Astrocyte of the spinal cord (primary cell): ENCODE measurements around the gene LCP2.

ENCODE experiments used
- DNase-seq: peaks from one replicate; pipeline ENCODE4 v3.0.0; 2011; ENCODE audit warnings: low read depth, low spot score
- H3K4me3 ChIP-seq: 2 replicates; pipeline ENCODE4 v1.5.1; 2011; ENCODE audit warnings: low read depth, mild to moderate bottlenecking, low read length, moderate library complexity
- CTCF ChIP-seq: IDR thresholded peaks from 2 replicates; pipeline ENCODE4 v1.5.1; 2012; ENCODE audit warnings: low read depth, mild to moderate bottlenecking, low read length, inconsistent platforms
- in situ Hi-C: cut with HindIII; loops from 2 replicates; pipeline ENCODE4 v1.10.0; 2017; ENCODE audit warnings: low sequenced_read_pairs

Gene LCP2

GRCh38 chr5:170204202-170204601 lies 93.4 kb downstream of the LCP2 start:
- no peak for DNase-seq
- no peak overlapping the region for H3K4me3 ChIP-seq
- TF ChIP-seq CTCF = no peak
- in situ Hi-C loops = no loop called here

GRCh38 chr5:170202117-170202516 lies 95.5 kb downstream of the LCP2 start:
- in situ Hi-C loops = no loop called here
- no peak for TF ChIP-seq CTCF
- DNase-seq = no peak
- no peak overlapping the region for H3K4me3 ChIP-seq

GRCh38 chr5:170201311-170201710 lies 96.3 kb downstream of the LCP2 start:
- H3K4me3 ChIP-seq = no peak overlapping the region
- no peak for DNase-seq
- no peak for TF ChIP-seq CTCF
- in situ Hi-C loops = no loop called here

GRCh38 chr5:170200876-170201275 lies 96.7 kb downstream of the LCP2 start:
- no peak for TF ChIP-seq CTCF
- no peak for DNase-seq
- in situ Hi-C loops = no loop called here
- no peak overlapping the region for H3K4me3 ChIP-seq
